Trophoblast cell (in vitro differentiated cells and primary cell): ENCODE results near the gene BLOC1S4.
"Not testable (repeated sequence)": the region's sequence is repeated elsewhere in the genome, so short reads cannot be mapped to it uniquely, and the experiment has no call there.

ENCODE experiments used
- DNase-seq, 2 donors: peaks; one replicate each; pipeline ENCODE4 v3.0.0-alpha.2; 2016
- H2AFZ ChIP-seq: 2 replicates; pipeline ENCODE4 v1.6.1; 2013; ENCODE audit warnings: low read length, moderate library complexity, mild to moderate bottlenecking; ENCODE audit not compliant: insufficient read depth, poor library complexity
- H2AK5ac ChIP-seq: 2 replicates; pipeline ENCODE4 v1.6.1; 2013; ENCODE audit warnings: mild to moderate bottlenecking, low read length
- H2BK120ac ChIP-seq: 2 replicates; pipeline ENCODE4 v1.6.1; 2013; ENCODE audit warnings: low read length, mild to moderate bottlenecking, moderate library complexity; ENCODE audit not compliant: insufficient read depth, poor library complexity
- H2BK12ac ChIP-seq: 2 replicates; pipeline ENCODE4 v1.6.1; 2013; ENCODE audit warnings: mild to moderate bottlenecking, low read length, moderate library complexity
- H2BK5ac ChIP-seq: 2 replicates; pipeline ENCODE4 v1.6.1; 2013; ENCODE audit warnings: low read length, low read depth, moderate library complexity, mild to moderate bottlenecking; ENCODE audit not compliant: poor library complexity
- H3K14ac ChIP-seq: 2 replicates; pipeline ENCODE4 v1.6.1; 2013; ENCODE audit warnings: mild to moderate bottlenecking, low read length
- H3K18ac ChIP-seq: 2 replicates; pipeline ENCODE4 v1.6.1; 2013; ENCODE audit warnings: mild to moderate bottlenecking, low read length
- H3K23ac ChIP-seq: 2 replicates; pipeline ENCODE4 v1.6.1; 2013; ENCODE audit warnings: low read length
- H3K27ac ChIP-seq: 2 replicates; pipeline ENCODE4 v1.5.1; 2013; ENCODE audit warnings: low read depth, mild to moderate bottlenecking, inconsistent platforms, low read length, moderate library complexity
- H3K27me3 ChIP-seq: 2 replicates; pipeline ENCODE4 v1.6.1; 2013; ENCODE audit warnings: inconsistent platforms, mild to moderate bottlenecking, low read length, moderate library complexity; ENCODE audit not compliant: insufficient read depth
- H3K36me3 ChIP-seq, 2 experiments: 1 replicate in 1 of 2; 2 replicates in 1 of 2; pipeline ENCODE4 v1.6.1; 2013; ENCODE audit warnings: low read length in 2 of 2, mild to moderate bottlenecking in 2 of 2, moderate library complexity in 1 of 2; ENCODE audit not compliant: insufficient read depth in 2 of 2, control insufficient read depth in 1 of 2
- H3K4ac ChIP-seq: 2 replicates; pipeline ENCODE4 v1.6.1; 2013; ENCODE audit warnings: low read depth, mild to moderate bottlenecking, low read length, moderate library complexity
- H3K4me1 ChIP-seq, 2 experiments: 1 replicate in 1 of 2; 2 replicates in 1 of 2; pipeline ENCODE4 v1.6.1; 2013; ENCODE audit warnings: low read length in 2 of 2, mild to moderate bottlenecking in 2 of 2, moderate library complexity in 1 of 2; ENCODE audit not compliant: insufficient read depth in 2 of 2, control insufficient read depth in 1 of 2
- H3K4me2 ChIP-seq: 2 replicates; pipeline ENCODE4 v1.6.1; 2013; ENCODE audit warnings: inconsistent platforms, mild to moderate bottlenecking, low read length, moderate library complexity
- H3K4me3 ChIP-seq: 2 replicates; pipeline ENCODE4 v1.5.1; 2013; ENCODE audit warnings: mild to moderate bottlenecking, low read depth, low read length, inconsistent platforms
- H3K79me1 ChIP-seq: one replicate; pipeline ENCODE4 v1.6.1; 2013; ENCODE audit warnings: low read length
- H3K79me2 ChIP-seq: 2 replicates; pipeline ENCODE4 v1.6.1; 2013; ENCODE audit warnings: low read length, mild to moderate bottlenecking; ENCODE audit not compliant: control insufficient read depth, insufficient read depth, poor library complexity
- H3K9ac ChIP-seq: 2 replicates; pipeline ENCODE4 v1.6.1; 2013; ENCODE audit warnings: mild to moderate bottlenecking, low read length
- H3K9me3 ChIP-seq: 2 replicates; pipeline ENCODE4 v1.6.1; 2013; ENCODE audit warnings: low read depth, mild to moderate bottlenecking, control low read depth, inconsistent platforms, low read length; ENCODE audit not compliant: insufficient read depth
- H4K12ac ChIP-seq: 2 replicates; pipeline ENCODE4 v1.6.1; 2013; ENCODE audit warnings: low read depth, mild to moderate bottlenecking, low read length, moderate library complexity
- H4K8ac ChIP-seq: 2 replicates; pipeline ENCODE4 v1.6.1; 2013; ENCODE audit warnings: low read depth, mild to moderate bottlenecking, low read length, moderate library complexity
- H4K91ac ChIP-seq: one replicate; pipeline ENCODE4 v1.6.1; 2013; ENCODE audit warnings: low read depth, mild to moderate bottlenecking, low read length, moderate library complexity
- WGBS: extraction: QIAGEN DNeasy Blood & Tissue Kit; methylation state at CpG from one replicate; pipeline ENCODE4 v1.1.7; 2013; ENCODE audit warnings: missing lambda C conversion rate; ENCODE audit not compliant: insufficient read length, insufficient coverage; ENCODE audit errors: extremely low coverage; 5-methylcytosine and 5-hydroxymethylcytosine counted together

Gene BLOC1S4

GRCh38 chr4:6725427-6725961 is 9.5 kb downstream of the BLOC1S4 start:
- not testable (repeated sequence) for H3K36me3 ChIP-seq, H3K27me3 ChIP-seq
- peak overlapping the region; percentile 56 for H3K4me3 ChIP-seq

DNA sequence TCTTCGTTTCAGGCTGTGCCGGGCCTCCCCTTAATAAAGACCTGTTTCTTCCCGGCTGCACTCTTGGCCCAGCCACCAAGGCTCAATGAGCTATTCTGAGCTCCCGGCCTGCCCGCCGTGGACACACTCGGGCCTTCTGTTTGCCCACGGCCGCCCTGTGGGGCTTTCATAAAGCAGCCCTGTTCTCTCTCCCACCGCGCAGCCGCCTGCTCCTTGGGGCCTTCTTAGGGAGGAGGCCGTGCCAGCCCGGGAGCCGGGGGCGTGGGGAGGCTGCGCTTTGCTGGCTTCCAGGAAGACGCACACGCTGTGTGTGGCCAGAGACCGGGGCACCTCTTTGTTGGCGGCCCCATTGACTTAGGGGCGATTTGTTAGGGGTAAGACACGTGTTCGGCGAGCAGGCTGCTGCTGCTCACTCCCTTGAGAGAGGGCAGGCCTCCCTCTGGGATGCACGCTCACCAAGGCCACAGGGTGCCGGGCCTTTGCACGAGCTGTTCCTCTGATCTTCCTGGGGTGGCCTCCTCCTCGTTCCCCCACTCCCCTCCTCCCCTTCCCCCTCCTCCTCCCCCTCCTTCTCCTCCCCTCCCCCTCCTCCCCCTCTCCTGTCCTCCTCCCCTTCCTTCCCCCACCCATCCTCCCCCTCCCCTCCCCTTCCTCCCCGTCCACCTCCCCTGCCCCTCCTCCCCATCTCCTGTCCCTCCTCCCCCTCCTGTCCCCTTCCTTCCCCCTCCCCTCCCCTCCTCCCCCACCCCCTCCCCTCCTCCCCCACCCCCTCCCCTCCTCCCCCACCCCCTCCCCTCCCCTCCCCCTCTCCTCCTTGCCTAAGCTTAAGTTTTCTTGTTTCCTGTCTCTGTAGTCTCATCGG is 11.3 kb downstream of the BLOC1S4 start:
- Histone ChIP-seq H3K79me1 (peaks cover 2% of the 10 kb centered on the region), H4K91ac (no peak overlapping the region), H2BK120ac (no peak overlapping the region), H3K79me2 (no peaks in the 10 kb centered on the region), H2AFZ (no peak overlapping the region), H3K27me3 (no peaks in the 10 kb centered on the region), H2BK12ac (no peak overlapping the region), H4K12ac (no peak overlapping the region), H3K4me2 (no peak overlapping the region), H3K9me3 (peaks cover 11% of the 10 kb centered on the region), H3K14ac (no peak overlapping the region), H4K8ac (no peak overlapping the region), H3K4me3 (no peak overlapping the region), H3K27ac (no peak overlapping the region), H3K9ac (no peak overlapping the region), H2AK5ac (no peak overlapping the region), H2BK5ac (no peak overlapping the region), H3K36me3 (no peaks in the 10 kb centered on the region), H3K4me1 (peaks cover 1 to 8% of the 10 kb centered on the region in 2 experiments), H3K23ac (no peak overlapping the region), H3K18ac (no peak overlapping the region), H3K4ac (no peak overlapping the region)
- DNase-seq: no peak
- WGBS: no CpG with 5 or more reads among the region's 31 CpGs

More at GRCh38 chr4:6725427-6725961, 9.5 kb downstream of the BLOC1S4 start:
- not testable (repeated sequence) for H3K4me2 ChIP-seq, H3K4ac ChIP-seq, H4K91ac ChIP-seq, H3K79me2 ChIP-seq, H2BK5ac ChIP-seq, H4K12ac ChIP-seq, H3K79me1 ChIP-seq, H3K14ac ChIP-seq, H4K8ac ChIP-seq, H2AK5ac ChIP-seq, H3K9ac ChIP-seq, H2BK120ac ChIP-seq, H2BK12ac ChIP-seq, H3K4me1 ChIP-seq, H3K18ac ChIP-seq, H2AFZ ChIP-seq, DNase-seq, H3K27ac ChIP-seq
- WGBS: 100% methylated on average over 10 of the region's 16 CpGs
- H3K9me3 ChIP-seq: peaks cover 11% of the 10 kb centered on the region
- H3K23ac ChIP-seq: peak overlapping the region; percentile 55

DNA sequence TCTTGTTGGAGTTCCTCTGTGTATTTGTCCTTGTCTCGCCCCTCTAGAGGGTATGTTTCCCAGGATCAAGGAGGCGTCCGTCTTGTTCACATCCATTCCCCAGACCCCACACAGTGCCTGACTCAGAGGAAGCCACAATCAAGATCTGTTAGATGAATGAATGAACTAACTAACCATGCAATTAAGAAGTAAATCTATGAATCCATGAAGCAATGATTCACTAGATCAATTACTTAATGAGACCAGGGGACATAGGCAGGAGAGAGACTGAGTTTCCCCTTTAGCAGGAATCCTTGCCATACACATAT is 11.9 kb downstream of the BLOC1S4 start:
- H3K14ac ChIP-seq: no peak overlapping the region
- no peak overlapping the region for H2BK120ac ChIP-seq
- H3K4me2 ChIP-seq: no peak overlapping the region
- H2AK5ac ChIP-seq: no peak overlapping the region
- DNase-seq: no peak
- H3K23ac ChIP-seq: no peak overlapping the region
- no peak overlapping the region for H4K8ac ChIP-seq
- no peaks in the 10 kb centered on the region for H3K27me3 ChIP-seq
- H3K4ac ChIP-seq: no peak overlapping the region
- H2AFZ ChIP-seq: no peak overlapping the region
- WGBS: no CpG with 5 or more reads among the region's 3 CpGs
- H3K4me1 ChIP-seq: peaks cover 7 to 14% of the 10 kb centered on the region in 2 experiments
- H4K12ac ChIP-seq: no peak overlapping the region
- no peak overlapping the region for H3K4me3 ChIP-seq
- no peak overlapping the region for H3K9ac ChIP-seq
- H3K18ac ChIP-seq: no peak overlapping the region
- no peak overlapping the region for H2BK12ac ChIP-seq
- no peak overlapping the region for H3K27ac ChIP-seq
- peaks cover 11% of the 10 kb centered on the region for H3K9me3 ChIP-seq
- H3K79me1 ChIP-seq: peaks cover 8% of the 10 kb centered on the region
- no peak overlapping the region for H2BK5ac ChIP-seq
- peaks cover under 1% of the 10 kb centered on the region for H3K79me2 ChIP-seq
- no peak overlapping the region for H4K91ac ChIP-seq
- no peaks in the 10 kb centered on the region for H3K36me3 ChIP-seq

GRCh38 chr4:6728320-6729029 is 12.5 kb downstream of the BLOC1S4 start:
- Histone ChIP-seq H4K8ac (no peak overlapping the region), H3K14ac (no peak overlapping the region), H3K9ac (no peak overlapping the region), H2BK120ac (no peak overlapping the region), H3K79me2 (peaks cover 2% of the 10 kb centered on the region), H2AK5ac (no peak overlapping the region), H3K36me3 (no peaks in the 10 kb centered on the region), H3K4me3 (no peak overlapping the region), H3K18ac (no peak overlapping the region), H2BK5ac (no peak overlapping the region), H3K9me3 (peaks cover 11% of the 10 kb centered on the region), H3K27ac (no peak overlapping the region), H3K27me3 (no peaks in the 10 kb centered on the region), H4K91ac (no peak overlapping the region), H2AFZ (no peak overlapping the region), H4K12ac (no peak overlapping the region), H3K4me1 (peaks cover 9 to 19% of the 10 kb centered on the region in 2 experiments), H3K23ac (no peak overlapping the region), H3K79me1 (peaks cover 12% of the 10 kb centered on the region), H2BK12ac (no peak overlapping the region), H3K4ac (no peak overlapping the region), H3K4me2 (no peak overlapping the region)
- no peak for DNase-seq
- no CpG with 5 or more reads among the region's 15 CpGs for WGBS
